Peyer's patch (tissue), 4 donors: ENCODE data around the gene C5orf34.

Source experiments
- POLR2A ChIP-seq, 2 donors: fragments of 450-650 bp; IDR thresholded peaks; one replicate each; pipeline ENCODE4 v1.5.1; 2017; ENCODE audit warnings: antibody characterized with exemption in 2 of 2, mild to moderate bottlenecking in 2 of 2, moderate library complexity in 2 of 2
- TF ChIP-seq, protein P1 (sequence below), 6 experiments: fragments of 450-650 bp in 4 of 6; fragments of 200-600 bp in 2 of 6; sonication (generic) in 1 of 6; IDR thresholded peaks; one replicate each; pipeline ENCODE4 v1.5.1; 2017 to 2019; ENCODE audit warnings: antibody characterized with exemption in 6 of 6, mild to moderate bottlenecking in 3 of 6, moderate library complexity in 1 of 6

DNA sequence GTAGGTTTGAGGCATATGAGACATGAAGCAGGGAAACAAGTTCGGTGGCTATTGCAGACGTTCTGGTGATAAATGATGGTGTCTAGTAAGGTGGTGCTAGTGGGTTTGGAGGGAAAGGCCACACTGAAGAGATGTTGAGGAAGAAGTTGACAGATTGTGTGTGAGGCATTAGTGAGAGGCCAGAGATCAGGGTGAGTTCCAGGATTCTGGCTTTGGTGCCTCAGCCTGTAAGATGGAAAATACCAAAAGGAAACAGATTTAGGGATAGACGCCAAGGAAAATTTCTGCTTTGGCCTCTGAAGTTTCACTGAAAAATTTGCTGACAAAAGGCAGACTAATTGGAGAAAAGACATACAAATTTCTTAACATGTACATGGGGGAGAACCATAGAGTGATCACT is 48.4 kb upstream of the C5orf34 start:
- no peak for TF ChIP-seq POLR2A (IDR thresholded peaks at IDR 0.05)
- TF ChIP-seq, protein P1, sequence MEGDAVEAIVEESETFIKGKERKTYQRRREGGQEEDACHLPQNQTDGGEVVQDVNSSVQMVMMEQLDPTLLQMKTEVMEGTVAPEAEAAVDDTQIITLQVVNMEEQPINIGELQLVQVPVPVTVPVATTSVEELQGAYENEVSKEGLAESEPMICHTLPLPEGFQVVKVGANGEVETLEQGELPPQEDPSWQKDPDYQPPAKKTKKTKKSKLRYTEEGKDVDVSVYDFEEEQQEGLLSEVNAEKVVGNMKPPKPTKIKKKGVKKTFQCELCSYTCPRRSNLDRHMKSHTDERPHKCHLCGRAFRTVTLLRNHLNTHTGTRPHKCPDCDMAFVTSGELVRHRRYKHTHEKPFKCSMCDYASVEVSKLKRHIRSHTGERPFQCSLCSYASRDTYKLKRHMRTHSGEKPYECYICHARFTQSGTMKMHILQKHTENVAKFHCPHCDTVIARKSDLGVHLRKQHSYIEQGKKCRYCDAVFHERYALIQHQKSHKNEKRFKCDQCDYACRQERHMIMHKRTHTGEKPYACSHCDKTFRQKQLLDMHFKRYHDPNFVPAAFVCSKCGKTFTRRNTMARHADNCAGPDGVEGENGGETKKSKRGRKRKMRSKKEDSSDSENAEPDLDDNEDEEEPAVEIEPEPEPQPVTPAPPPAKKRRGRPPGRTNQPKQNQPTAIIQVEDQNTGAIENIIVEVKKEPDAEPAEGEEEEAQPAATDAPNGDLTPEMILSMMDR (IDR thresholded peaks at IDR 0.05), result no peak
